Small intestine (tissue), 7 donors: ENCODE data around the gene RAX2. TPM values are rescaled to one million over a fixed set of nuclear protein-coding genes. Genes with fewer than 3 reads are reported as not detected.

Experiments
- DNase-seq, 2 donors: peaks; one replicate each; pipeline versions ENCODE4 v3.0.0 to v3.0.0-alpha.2; 2013
- FAIRE-seq: peaks from 2 replicates; lab custom pipeline; 2012; peaks lifted over from hg19 to GRCh38; lab: Jason Lieb, UNC
- H3K27ac ChIP-seq, 3 donors: one replicate each; pipeline ENCODE4 v1.5.1; 2013; ENCODE audit warnings: low read length in 2 of 3, mild to moderate bottlenecking in 2 of 3, control low read depth in 1 of 3, inconsistent platforms in 1 of 3, low read depth in 1 of 3, moderate library complexity in 1 of 3
- H3K27me3 ChIP-seq, 3 donors: one replicate each; pipeline ENCODE4 v1.6.1; 2013; ENCODE audit warnings: low read length in 3 of 3, inconsistent platforms in 1 of 3; ENCODE audit not compliant: control insufficient read depth in 3 of 3, insufficient read depth in 3 of 3
- H3K36me3 ChIP-seq, 3 donors: one replicate each; pipeline ENCODE4 v1.6.1; 2013; ENCODE audit warnings: low read length in 3 of 3, inconsistent platforms in 1 of 3, low read depth in 1 of 3, mild to moderate bottlenecking in 1 of 3, moderate library complexity in 1 of 3; ENCODE audit not compliant: control insufficient read depth in 3 of 3, insufficient read depth in 2 of 3
- H3K4me1 ChIP-seq, 3 donors: one replicate each; pipeline ENCODE4 v1.6.1; 2013; ENCODE audit warnings: low read length in 2 of 3, inconsistent platforms in 1 of 3, low read depth in 1 of 3, mild to moderate bottlenecking in 1 of 3, moderate library complexity in 1 of 3; ENCODE audit not compliant: control insufficient read depth in 3 of 3, insufficient read depth in 2 of 3
- H3K4me3 ChIP-seq, 3 donors: one replicate each; pipeline ENCODE4 v1.5.1; 2013; ENCODE audit warnings: low read length in 3 of 3, control low read depth in 1 of 3, inconsistent platforms in 1 of 3, low read depth in 1 of 3, mild to moderate bottlenecking in 1 of 3, moderate library complexity in 1 of 3
- H3K9me3 ChIP-seq, 2 donors: one replicate each; pipeline ENCODE4 v1.6.1; 2013; ENCODE audit warnings: low read depth in 1 of 2, low read length in 1 of 2; ENCODE audit not compliant: control insufficient read depth in 2 of 2, insufficient read depth in 1 of 2
- WGBS, 3 donors: extraction: QIAGEN DNeasy Blood & Tissue Kit; methylation state at CpG; one replicate each; pipeline ENCODE4 v1.1.7; 2013; 5-methylcytosine and 5-hydroxymethylcytosine counted together
- polyA plus RNA-seq, 4 donors: library from polyadenylated mRNA; stranded (reverse) in 3 of 4; unstranded in 1 of 4; fragments of 200-250 nt in 3 of 4; fragments of 120-200 nt in 1 of 4; gene quantifications; one replicate each; pipeline versions ENCODE4 v1.2.1 to v1.2.3, GENCODE V29; 2013
- donor health status: healthy with polysubstance abuse.
- donor health status: control.
- donor health status: control.
- donor health status: Bipolar disorder and iron deficiency.
- donor health status: healthy.

The RAX2 gene
- polyA plus RNA-seq, 4 donors, result not detected

DNA sequence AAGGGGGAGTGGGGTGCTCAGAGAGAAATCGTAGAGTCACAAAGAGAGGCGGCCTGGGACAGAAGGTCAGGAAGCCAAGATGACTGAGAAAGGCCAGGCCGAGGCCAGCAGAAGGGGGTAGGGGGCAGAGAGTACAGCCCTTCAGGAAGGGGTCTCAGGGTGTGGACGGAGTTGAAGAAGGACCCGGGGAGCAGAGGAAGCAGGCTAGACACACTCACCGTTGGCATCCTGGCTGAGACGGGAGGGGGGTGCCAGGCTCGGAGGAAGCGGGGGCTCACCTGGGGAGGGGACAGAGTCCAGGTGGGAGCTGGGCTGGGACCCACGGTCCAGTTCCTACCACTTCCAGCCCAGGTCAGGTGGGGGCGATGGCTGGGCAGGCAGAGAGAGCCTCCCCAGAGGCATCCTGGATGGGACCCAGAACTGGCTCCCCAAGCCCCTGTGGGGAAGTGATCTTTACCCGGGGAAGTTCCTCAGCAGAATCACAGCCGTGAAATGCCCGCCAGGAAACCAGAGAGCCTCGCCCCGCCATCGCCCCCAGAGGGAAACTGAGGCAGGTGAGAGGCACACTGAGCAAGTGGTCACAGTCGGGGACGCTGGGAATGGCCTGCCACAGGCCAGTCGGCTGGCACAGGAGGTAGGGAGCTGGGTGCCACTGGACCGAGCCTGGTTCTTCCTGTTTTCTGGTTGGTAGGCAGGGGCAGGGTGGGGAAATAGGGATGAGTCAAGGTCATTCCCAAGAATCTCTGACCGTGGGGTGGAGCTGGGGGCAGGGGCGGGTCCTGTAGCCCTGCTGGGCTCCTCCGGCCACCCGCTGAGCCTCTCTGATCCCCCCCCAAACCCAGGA lies 12.8 kb upstream of the RAX2 start:
- FAIRE-seq, result no peak
- Histone ChIP-seq H3K36me3 (no peaks in the 10 kb centered on the region), H3K27me3 (peaks cover 7 to 24% (median 10%) of the 10 kb centered on the region in 3 donors), H3K27ac (no peak overlapping the region), H3K9me3 (peaks cover 0 to 22% of the 10 kb centered on the region in 2 donors), H3K4me1 (no peaks in the 10 kb centered on the region), H3K4me3 (peak overlapping the region in 1 of 3 donors; percentile 62)
- WGBS, 3 donors, result 19 to 25% (median 25%) methylated on average over 21 to 25 of the region's 25 CpGs
- no peak for DNase-seq

DNA sequence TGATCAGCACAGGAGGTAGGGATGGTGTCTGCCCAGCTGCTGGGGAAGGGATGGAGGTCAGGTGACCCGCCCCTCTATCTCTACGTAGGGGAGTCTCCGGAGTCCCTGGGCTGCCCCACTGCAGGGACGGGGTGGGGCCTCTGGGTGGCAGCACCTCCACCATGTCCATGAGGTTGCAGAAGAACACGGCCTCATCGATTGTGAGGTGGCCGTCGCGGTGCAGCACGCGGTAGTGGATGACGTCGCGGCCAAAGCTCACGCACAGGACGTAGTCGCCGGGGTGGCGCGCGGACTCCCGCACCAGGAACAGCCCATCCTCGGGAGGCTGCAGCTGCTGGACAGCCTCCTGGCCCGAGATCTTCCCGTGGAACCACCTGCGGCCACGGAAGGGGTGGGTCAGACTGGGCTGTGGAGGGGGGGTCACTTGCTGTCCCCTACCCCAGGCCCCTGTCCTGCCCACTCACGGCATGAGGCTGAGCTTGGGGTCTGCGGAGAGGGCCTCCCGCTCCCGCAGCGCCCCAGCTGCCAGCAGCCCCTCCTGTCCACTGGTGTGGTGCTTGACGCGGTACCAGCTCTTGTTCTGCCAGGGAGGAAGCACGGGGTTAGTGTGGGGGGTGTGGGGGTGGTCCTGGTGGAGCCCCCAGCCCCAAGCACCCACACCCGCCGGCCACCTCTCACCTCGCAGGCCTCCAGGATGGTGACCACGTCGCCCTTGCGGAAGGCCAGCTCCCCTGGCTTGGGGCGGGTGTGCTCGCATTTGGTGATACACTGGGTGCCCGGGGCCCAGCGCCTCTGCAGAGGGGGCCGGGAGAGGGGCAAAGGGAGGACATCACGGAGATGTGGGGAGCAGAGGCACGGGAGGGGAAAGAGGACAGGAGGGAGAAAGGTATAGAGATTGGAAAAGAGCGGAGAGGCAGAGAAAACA lies 11.9 kb upstream of the RAX2 start:
- Histone ChIP-seq H3K4me3 (no peak overlapping the region), H3K36me3 (no peaks in the 10 kb centered on the region), H3K27ac (no peak overlapping the region), H3K27me3 (peaks cover 7 to 24% (median 10%) of the 10 kb centered on the region in 3 donors), H3K4me1 (no peaks in the 10 kb centered on the region), H3K9me3 (peaks cover 0 to 22% of the 10 kb centered on the region in 2 donors)
- DNase-seq, result no peak
- 76 to 80% (median 77%) methylated on average over 45 to 49 of the region's 49 CpGs for WGBS, 3 donors
- no peak for FAIRE-seq

DNA sequence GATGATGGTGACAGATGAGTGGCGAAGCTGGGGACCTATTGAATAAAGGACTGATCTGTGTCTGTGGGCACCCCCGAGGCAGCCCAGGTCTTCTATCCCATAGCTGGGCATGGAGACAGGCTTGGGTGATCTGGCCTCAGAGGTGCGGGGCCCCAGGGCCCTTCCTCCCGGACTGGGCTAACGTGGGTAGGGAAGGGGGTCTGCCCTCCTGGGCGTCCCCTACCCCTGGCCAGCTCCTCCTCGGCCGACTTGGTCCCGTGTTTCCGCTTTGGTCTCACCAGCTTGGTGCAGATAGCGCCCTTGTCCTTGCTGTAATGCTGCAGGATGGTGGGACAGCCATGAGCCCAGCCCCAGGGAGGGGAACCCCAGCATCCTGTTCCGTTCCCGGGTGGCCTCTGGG lies 10.9 kb upstream of the RAX2 start:
- Histone ChIP-seq H3K4me1 (no peaks in the 10 kb centered on the region), H3K27me3 (peaks cover 7 to 24% (median 10%) of the 10 kb centered on the region in 3 donors), H3K9me3 (peaks cover 0 to 22% of the 10 kb centered on the region in 2 donors), H3K36me3 (no peaks in the 10 kb centered on the region), H3K4me3 (no peak overlapping the region), H3K27ac (no peak overlapping the region)
- FAIRE-seq, result no peak
- DNase-seq, result no peak
- WGBS, 3 donors, result 85 to 95% (median 90%) methylated on average over 12 to 13 of the region's 13 CpGs

DNA sequence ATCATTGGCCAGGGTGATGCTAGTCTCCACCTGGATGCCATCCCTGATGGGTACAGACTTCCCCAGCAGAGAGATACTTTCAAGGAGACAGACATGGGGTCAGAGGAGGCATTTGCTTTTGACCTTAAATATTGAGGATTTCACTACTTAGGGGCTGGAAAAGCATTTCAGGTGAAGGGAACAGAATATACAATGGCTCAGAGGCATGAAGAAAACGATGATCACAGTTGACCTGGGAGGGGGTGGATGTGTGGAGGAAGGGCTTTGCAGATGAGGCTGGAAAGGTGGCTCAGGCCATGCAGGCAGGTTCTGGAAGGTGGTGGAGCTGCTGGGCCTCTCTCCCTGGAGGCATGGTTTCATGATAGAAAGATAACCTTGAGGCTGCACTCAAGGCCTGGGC lies 10.3 kb upstream of the RAX2 start:
- FAIRE-seq, result no peak
- WGBS, 3 donors, result 92 to 100% (median 93%) methylated on average over 1 of the region's 1 CpG
- H3K4me3 ChIP-seq, result no peak overlapping the region

DNA sequence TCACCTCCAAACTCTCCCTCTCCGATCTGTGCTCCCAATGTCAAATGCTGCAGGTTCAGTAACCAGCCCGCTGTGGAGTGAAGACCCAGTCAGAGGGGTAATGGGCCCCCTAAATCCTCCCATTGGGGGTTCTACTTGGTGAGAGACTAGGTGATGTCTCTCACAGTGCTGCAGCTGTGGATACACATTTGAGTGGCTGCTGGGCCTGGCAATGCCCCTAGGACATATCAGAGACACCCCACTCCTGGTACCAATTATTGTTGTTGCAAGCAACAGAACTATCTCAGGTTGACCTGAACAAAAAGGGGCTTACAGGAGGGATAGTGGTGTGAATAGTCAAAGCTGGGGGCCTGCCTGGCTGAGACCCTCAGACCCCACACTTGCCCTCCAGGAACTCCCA lies 9.6 kb upstream of the RAX2 start:
- 98 to 100% (median 100%) methylated on average over 2 of the region's 2 CpGs for WGBS, 3 donors
- H3K4me3 ChIP-seq, result no peak overlapping the region
- H3K27me3 ChIP-seq, result peaks cover 7 to 19% (median 10%) of the 10 kb centered on the region in 3 donors

More for the DNA sequence above, 10.3 kb upstream of the RAX2 start:
- Histone ChIP-seq H3K27me3 (peaks cover 7 to 24% (median 10%) of the 10 kb centered on the region in 3 donors), H3K4me1 (no peaks in the 10 kb centered on the region), H3K9me3 (peaks cover 0 to 22% of the 10 kb centered on the region in 2 donors), H3K36me3 (no peaks in the 10 kb centered on the region), H3K27ac (no peak overlapping the region)
- no peak for DNase-seq

DNA sequence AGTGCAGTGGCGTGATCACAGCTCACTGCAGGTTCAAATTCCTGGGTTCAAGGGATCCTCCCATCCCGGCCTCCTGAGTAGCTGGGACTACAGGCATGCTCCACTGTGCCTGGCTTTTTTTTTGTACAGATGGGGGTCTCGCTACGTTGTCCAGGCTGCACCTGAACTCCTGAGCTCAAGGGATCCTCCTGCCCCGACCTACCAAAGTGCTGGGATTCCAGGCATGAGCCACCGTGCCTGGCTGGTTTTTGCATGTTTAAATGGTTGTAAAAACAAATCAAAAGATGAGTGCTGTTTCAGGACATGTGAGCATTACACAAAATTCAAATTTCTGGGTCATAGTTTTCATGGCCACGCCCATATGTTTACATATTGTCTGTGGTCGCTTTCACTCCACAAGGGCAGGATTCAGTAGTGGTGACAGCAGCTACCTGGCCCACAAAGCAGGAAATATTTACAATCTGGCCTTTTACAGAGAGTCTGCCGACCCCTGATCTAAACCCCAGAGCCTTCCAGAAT lies 8.8 kb upstream of the RAX2 start:
- Histone ChIP-seq H3K9me3 (peaks cover 0 to 22% of the 10 kb centered on the region in 2 donors), H3K4me3 (no peak overlapping the region), H3K27ac (no peak overlapping the region), H3K4me1 (no peaks in the 10 kb centered on the region), H3K36me3 (no peaks in the 10 kb centered on the region), H3K27me3 (peaks cover 5 to 16% (median 7%) of the 10 kb centered on the region in 3 donors)
- FAIRE-seq (no peak), DNase-seq (peak in 1 of 2 donors; percentile 5)
- 85 to 88% (median 87%) methylated on average over 9 of the region's 9 CpGs for WGBS, 3 donors

More for the DNA sequence above, 9.6 kb upstream of the RAX2 start:
- DNase-seq (no peak), FAIRE-seq (no peak)
- no peaks in the 10 kb centered on the region for H3K36me3 ChIP-seq
- H3K9me3 ChIP-seq, result peaks cover 0 to 22% of the 10 kb centered on the region in 2 donors
- no peaks in the 10 kb centered on the region for H3K4me1 ChIP-seq
- H3K27ac ChIP-seq, result no peak overlapping the region

DNA sequence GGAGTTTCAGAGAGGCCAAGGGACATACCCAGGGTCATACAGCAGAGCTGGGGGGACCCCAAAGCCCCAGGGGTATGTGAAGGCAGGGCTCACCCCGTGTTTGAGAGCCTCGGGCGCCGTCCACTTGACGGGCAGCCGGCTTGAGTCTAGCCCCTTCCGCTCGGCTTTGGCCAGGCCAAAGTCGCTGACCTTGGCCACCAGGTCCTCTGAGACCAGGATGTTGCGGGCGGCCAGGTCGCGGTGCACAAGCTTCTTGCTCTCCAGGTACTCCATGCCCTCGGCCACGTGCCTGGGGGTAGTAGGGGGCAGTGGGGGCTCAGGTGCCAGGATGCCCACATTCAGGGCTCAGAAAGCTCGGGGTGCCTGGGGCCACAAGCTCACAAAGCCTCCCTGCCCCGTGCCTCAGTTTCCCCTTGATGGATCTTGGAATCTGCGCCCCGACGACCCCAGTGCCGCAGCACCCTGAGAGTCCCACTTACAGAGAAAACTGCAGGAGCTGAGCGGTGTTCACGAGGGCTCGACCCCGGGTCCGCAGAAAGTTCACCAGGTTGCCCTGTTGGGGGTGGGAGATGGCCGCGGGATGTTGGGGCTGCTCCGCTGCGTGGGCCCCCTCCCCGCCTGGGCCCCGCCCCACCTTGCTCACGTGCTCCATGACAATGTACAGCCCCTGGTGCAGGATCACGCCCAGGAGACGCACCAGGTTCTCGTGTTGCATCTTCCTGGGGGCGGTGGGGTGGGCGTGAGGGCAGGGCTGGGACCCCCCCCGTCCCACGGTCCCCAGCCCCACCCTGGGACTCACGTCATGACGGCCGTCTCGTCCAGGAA lies 7.1 kb upstream of the RAX2 start:
- DNase-seq, result no peak

More for the DNA sequence above, 7.1 kb upstream of the RAX2 start:
- no peak overlapping the region for H3K4me3 ChIP-seq
- no peak for FAIRE-seq
- 63 to 74% (median 67%) methylated on average over 35 to 44 of the region's 44 CpGs for WGBS, 3 donors
- H3K36me3 ChIP-seq, result no peaks in the 10 kb centered on the region
- H3K9me3 ChIP-seq, result peaks cover 0 to 22% of the 10 kb centered on the region in 2 donors
- H3K27me3 ChIP-seq, result peaks cover 0 to 2% (median 0%) of the 10 kb centered on the region in 3 donors
- no peak overlapping the region for H3K27ac ChIP-seq
- no peaks in the 10 kb centered on the region for H3K4me1 ChIP-seq
